ENCODE data around the gene PNPLA8.

Gene PNPLA8

GRCh38 chr7:108498481-108498880, 27.5 kb downstream of the PNPLA8 start:
- Histone ChIP-seq H3K4me3 (ENCODE audit: low read depth, low read length) (no peak overlapping the region), H3K27me3 (replicated peaks) (no peaks in the 10 kb centered on the region), H3K27ac (no peak overlapping the region), H3K36me3 (replicated peaks) (peaks cover 12% of the 10 kb centered on the region)
- DNase-seq = no peak
- TF ChIP-seq CTCF (IDR thresholded peaks at IDR 0.05; ENCODE audit: low read depth, low read length, missing control alignments) = no peak
- in situ Hi-C loops (cut with HindIII; ENCODE audit: low pct_ligation_motif_present, low sequenced_read_pairs) = no loop called here

GRCh38 chr7:108497082-108497725, 28.7 kb downstream of the PNPLA8 start:
- peaks cover 12% of the 10 kb centered on the region for H3K36me3 ChIP-seq (replicated peaks)
- DNase-seq = peak; percentile 60
- in situ Hi-C loops (cut with HindIII; ENCODE audit: low pct_ligation_motif_present, low sequenced_read_pairs) = no loop called here
- H3K27ac ChIP-seq = no peak overlapping the region
- no peaks in the 10 kb centered on the region for H3K27me3 ChIP-seq (replicated peaks)
- peak; percentile 68 for TF ChIP-seq CTCF (IDR thresholded peaks at IDR 0.05; ENCODE audit: low read depth, low read length, missing control alignments)
- no peak overlapping the region for H3K4me3 ChIP-seq (ENCODE audit: low read depth, low read length)

- in situ Hi-C loops (cut with HindIII; ENCODE audit: low pct_ligation_motif_present, low sequenced_read_pairs) = no loop called here
- H3K27ac ChIP-seq = no peak overlapping the region
- H3K4me3 ChIP-seq (ENCODE audit: low read depth, low read length) = no peak overlapping the region
- peaks cover 6% of the 10 kb centered on the region for H3K36me3 ChIP-seq (replicated peaks)
- no peaks in the 10 kb centered on the region for H3K27me3 ChIP-seq (replicated peaks)
- no peak for DNase-seq
- no peak for TF ChIP-seq CTCF (IDR thresholded peaks at IDR 0.05; ENCODE audit: low read depth, low read length, missing control alignments)
Observed at GRCh38 chr7:108492742-108493141, 33.2 kb downstream of the PNPLA8 start.

GRCh38 chr7:108488768-108489538, 37.0 kb downstream of the PNPLA8 start:
- H3K36me3 ChIP-seq (replicated peaks) = peaks cover 6% of the 10 kb centered on the region
- no peaks in the 10 kb centered on the region for H3K27me3 ChIP-seq (replicated peaks)
- no peak for TF ChIP-seq CTCF (IDR thresholded peaks at IDR 0.05; ENCODE audit: low read depth, low read length, missing control alignments)
- in situ Hi-C loops (cut with HindIII; ENCODE audit: low pct_ligation_motif_present, low sequenced_read_pairs) = no loop called here
- no peak overlapping the region for H3K27ac ChIP-seq
- no peak for DNase-seq
- H3K4me3 ChIP-seq (ENCODE audit: low read depth, low read length) = no peak overlapping the region

- in situ Hi-C loops (cut with HindIII; ENCODE audit: low pct_ligation_motif_present, low sequenced_read_pairs) = no loop called here
Observed at GRCh38 chr7:108487646-108488045, 38.3 kb downstream of the PNPLA8 start.

More at GRCh38 chr7:108487646-108488045, 38.3 kb downstream of the PNPLA8 start:
- no peak for TF ChIP-seq CTCF (IDR thresholded peaks at IDR 0.05; ENCODE audit: low read depth, low read length, missing control alignments)
- DNase-seq = no peak
- peaks cover 6% of the 10 kb centered on the region for H3K36me3 ChIP-seq (replicated peaks)
- no peak overlapping the region for H3K27ac ChIP-seq
- H3K27me3 ChIP-seq (replicated peaks) = no peaks in the 10 kb centered on the region
- H3K4me3 ChIP-seq (ENCODE audit: low read depth, low read length) = no peak overlapping the region
